Activated naive CD8-positive, alpha-beta T cell treated with anti-CD3 and anti-CD28 coated beads for 36 hours (primary cell): ENCODE data around the gene TSC22D2. TPM values are rescaled to one million over a fixed set of nuclear protein-coding genes. Genes with fewer than 3 reads are reported as not detected.

Experiments used
- DNase-seq: peaks from one replicate; pipeline ENCODE4 v3.0.0; 2021
- H3K27ac Mint-ChIP-seq: one replicate; pipeline ENCODE4 v1.8.0; 2022; ENCODE audit warnings: mild to moderate bottlenecking, moderate library complexity, mixed read lengths
- H3K27me3 Mint-ChIP-seq: one replicate; pipeline ENCODE4 v1.8.0; 2022; ENCODE audit warnings: mild to moderate bottlenecking, mixed read lengths
- H3K36me3 Mint-ChIP-seq: one replicate; pipeline ENCODE4 v1.8.0; 2021; ENCODE audit warnings: mild to moderate bottlenecking, mixed read lengths
- H3K4me1 Mint-ChIP-seq: one replicate; pipeline ENCODE4 v1.8.0; 2021; ENCODE audit warnings: mixed read lengths
- H3K4me3 Mint-ChIP-seq: one replicate; pipeline ENCODE4 v1.8.0; 2022; ENCODE audit warnings: mild to moderate bottlenecking, moderate library complexity, mixed read lengths
- H3K9me3 Mint-ChIP-seq: one replicate; pipeline ENCODE4 v1.8.0; 2022; ENCODE audit warnings: mixed read lengths
- total RNA-seq, 2 experiments: library from RNA; stranded (reverse); gene quantifications; one replicate each; pipeline ENCODE4 v1.2.3, GENCODE V29; 2021

Gene TSC22D2
- total RNA-seq: 10 to 100 TPM; 16.8 to 17.1 TPM

GRCh38 chr3:150408221-150409124 is at the start of gene TSC22D2:
Gene TSC22D2 (plus strand): TSS chr3:150408298. CDS start chr3:150409351, 1,053 bp downstream.
- H3K27ac Mint-ChIP-seq: peak within 1 kb of the TSS; percentile 99
- no peaks in the 10 kb centered on the region for H3K9me3 Mint-ChIP-seq
- DNase-seq: peak; percentile 95
- H3K27me3 Mint-ChIP-seq: no peaks in the 10 kb centered on the region
- H3K4me3 Mint-ChIP-seq: peak within 1 kb of the TSS; percentile 87
- H3K36me3 Mint-ChIP-seq: peaks cover 22% of the 10 kb centered on the region
- H3K4me1 Mint-ChIP-seq: peaks cover 20% of the 10 kb centered on the region

DNA sequence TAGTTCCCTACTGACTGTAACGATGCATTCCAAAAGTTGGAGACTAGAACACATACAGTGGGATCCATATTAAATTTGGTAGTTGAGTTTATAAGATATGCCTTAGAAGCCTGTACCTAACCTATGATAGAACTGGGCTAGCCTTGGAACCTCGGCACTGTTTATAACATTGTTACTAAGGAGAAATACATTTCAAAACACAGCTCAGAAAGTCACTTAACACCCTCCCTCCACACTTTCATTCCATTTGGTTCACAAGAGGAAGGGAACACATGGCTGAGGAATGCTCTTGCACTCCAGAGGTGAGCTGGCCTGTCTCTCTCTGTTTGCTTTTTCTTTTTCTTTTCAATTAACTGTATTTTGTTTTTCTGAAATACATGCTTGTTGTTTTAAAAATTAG is 48.7 kb upstream of the TSC22D2 start:
- DNase-seq: no peak
- H3K27me3 Mint-ChIP-seq: no peaks in the 10 kb centered on the region
- no peaks in the 10 kb centered on the region for H3K9me3 Mint-ChIP-seq
- no peaks in the 10 kb centered on the region for H3K36me3 Mint-ChIP-seq
- no peak overlapping the region for H3K27ac Mint-ChIP-seq
- peaks cover 3% of the 10 kb centered on the region for H3K4me1 Mint-ChIP-seq
- no peak overlapping the region for H3K4me3 Mint-ChIP-seq

DNA sequence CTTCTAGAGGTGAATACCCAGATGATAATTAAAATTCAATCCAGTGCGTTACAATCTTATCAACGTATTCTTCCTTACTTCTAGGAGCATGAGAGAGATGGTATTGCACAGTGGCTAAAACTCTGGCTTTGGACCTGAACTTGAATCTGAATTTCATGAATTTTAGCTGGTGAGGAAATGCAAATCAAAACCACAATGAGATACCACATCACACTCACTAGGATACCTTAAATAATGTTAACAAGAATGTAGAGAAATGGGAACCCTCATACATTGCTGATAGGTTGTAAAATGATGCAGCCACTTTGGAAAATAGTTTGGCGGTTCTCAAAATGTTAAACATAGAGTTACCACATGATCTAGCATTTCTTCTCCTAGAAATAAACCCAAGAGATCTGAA is 47.1 kb upstream of the TSC22D2 start:
- Mint-ChIP-seq H3K4me3 (no peak overlapping the region), H3K4me1 (peaks cover 3% of the 10 kb centered on the region), H3K9me3 (no peaks in the 10 kb centered on the region), H3K36me3 (no peaks in the 10 kb centered on the region), H3K27me3 (no peaks in the 10 kb centered on the region), H3K27ac (no peak overlapping the region)
- DNase-seq: no peak

DNA sequence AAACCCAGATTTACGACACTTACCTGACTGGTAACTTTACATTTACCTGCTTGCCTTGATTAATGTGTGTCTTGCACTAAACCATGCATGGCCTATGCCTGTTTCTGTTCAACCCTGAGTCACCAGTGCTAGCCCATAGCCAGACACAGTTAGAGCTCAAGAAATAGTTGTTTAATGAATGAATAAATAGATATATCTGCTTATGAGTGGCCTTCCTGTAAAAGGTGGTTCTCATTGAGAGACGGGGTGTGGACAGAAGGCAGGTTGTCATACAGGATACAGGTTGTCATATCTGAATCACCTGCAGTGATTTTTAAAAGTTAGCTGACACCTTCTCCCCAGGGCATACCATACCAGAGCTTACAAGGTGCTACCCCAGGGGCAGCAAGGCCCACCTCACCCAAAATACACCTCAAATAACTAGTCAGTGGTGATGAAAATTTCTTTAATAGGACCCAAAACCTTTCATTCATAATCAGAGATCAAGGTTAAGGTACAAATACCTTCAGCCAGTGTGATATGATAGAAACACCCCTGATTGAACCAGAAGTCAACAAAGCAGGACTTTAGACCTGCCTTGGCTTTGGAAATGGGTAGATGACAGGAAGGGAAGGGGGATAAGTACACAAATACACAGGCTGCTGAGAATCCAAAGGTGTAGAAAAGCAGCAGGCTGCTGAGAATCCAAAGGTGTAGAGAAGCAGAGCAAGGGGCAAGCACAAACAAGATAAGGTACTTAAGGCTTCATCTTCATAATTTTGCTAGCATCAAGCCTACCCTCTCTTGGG is 45.4 kb upstream of the TSC22D2 start:
- no peak for DNase-seq
- H3K27ac Mint-ChIP-seq: no peak overlapping the region
- no peaks in the 10 kb centered on the region for H3K9me3 Mint-ChIP-seq
- no peaks in the 10 kb centered on the region for H3K27me3 Mint-ChIP-seq
- peaks cover 3% of the 10 kb centered on the region for H3K4me1 Mint-ChIP-seq
- H3K4me3 Mint-ChIP-seq: no peak overlapping the region
- no peaks in the 10 kb centered on the region for H3K36me3 Mint-ChIP-seq

DNA sequence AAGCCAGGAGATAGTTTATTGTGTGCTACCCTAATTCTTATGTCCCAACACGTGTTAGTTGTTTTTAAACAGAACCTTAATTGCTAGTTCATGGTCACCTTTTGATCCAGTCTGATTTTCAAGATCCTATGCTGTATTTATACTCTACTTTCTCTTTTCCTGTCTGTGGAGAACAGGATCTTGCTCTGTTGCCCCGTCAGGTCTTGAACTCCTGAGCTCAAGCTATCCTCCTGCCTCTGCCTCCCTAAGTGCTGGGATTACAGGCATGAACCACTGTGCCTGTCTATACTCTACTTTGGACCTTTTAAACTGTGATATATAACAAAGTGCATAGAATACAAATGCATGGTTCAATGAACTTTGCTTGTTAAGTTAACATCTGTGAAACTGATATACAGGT is 44.7 kb upstream of the TSC22D2 start:
- no peak overlapping the region for H3K27ac Mint-ChIP-seq
- no peak overlapping the region for H3K4me3 Mint-ChIP-seq
- no peaks in the 10 kb centered on the region for H3K27me3 Mint-ChIP-seq
- peaks cover 3% of the 10 kb centered on the region for H3K4me1 Mint-ChIP-seq
- no peaks in the 10 kb centered on the region for H3K9me3 Mint-ChIP-seq
- H3K36me3 Mint-ChIP-seq: no peaks in the 10 kb centered on the region
- no peak for DNase-seq

DNA sequence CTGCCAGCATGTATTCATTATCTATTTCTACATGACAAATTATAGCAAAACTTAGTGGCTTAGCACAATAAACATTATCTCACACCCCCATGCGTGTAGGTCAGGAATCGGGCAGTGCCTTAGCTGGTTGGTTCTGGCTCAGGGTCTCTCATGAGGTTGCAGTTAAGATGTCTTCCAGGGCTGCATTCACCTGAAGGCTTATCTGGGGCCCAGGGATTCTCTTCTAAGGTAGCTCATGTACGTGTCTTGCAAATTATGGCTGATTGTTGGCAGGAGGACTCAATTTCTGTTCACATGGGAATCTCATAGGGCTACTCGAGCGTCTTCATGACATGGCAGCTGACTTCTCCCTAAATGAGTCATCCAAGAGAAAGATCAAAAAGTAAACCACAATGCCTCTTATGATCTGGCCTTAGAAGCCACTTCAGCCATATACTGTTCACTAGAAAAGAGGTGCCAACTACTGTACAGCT is 42.9 kb upstream of the TSC22D2 start:
- Mint-ChIP-seq H3K9me3 (no peaks in the 10 kb centered on the region), H3K27me3 (no peaks in the 10 kb centered on the region), H3K27ac (no peak overlapping the region), H3K4me3 (no peak overlapping the region), H3K36me3 (no peaks in the 10 kb centered on the region), H3K4me1 (peaks cover 3% of the 10 kb centered on the region)
- no peak for DNase-seq

DNA sequence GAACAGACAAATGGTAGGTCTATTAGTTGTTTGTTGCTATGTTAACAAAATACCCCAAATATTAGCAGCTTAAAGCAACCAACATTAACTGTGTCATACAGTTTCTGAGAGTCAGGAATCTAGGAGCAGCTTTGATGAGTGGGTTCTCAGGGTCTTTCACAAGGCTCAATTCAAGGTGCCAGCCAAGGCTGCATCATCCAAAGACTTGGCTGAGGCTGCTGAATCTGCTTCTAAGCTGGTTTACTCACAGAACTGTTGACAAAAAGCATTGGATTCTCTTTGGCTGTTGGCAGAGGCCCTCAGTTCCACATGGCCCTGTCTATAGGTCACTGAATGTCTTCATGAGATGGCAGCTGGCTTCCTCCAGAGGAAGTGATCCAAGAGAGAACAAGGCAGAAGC is 40.3 kb upstream of the TSC22D2 start:
- Mint-ChIP-seq H3K4me3 (no peak overlapping the region), H3K9me3 (no peaks in the 10 kb centered on the region), H3K4me1 (no peaks in the 10 kb centered on the region), H3K27ac (no peak overlapping the region), H3K27me3 (no peaks in the 10 kb centered on the region), H3K36me3 (no peaks in the 10 kb centered on the region)
- DNase-seq: no peak

- Mint-ChIP-seq H3K36me3 (peaks cover 1% of the 10 kb centered on the region), H3K4me3 (no peak overlapping the region), H3K27ac (no peak overlapping the region), H3K9me3 (no peaks in the 10 kb centered on the region), H3K4me1 (no peaks in the 10 kb centered on the region), H3K27me3 (no peaks in the 10 kb centered on the region)
- DNase-seq: no peak
Observed at GRCh38 chr3:150370122-150370602, 37.9 kb upstream of the TSC22D2 start.

GRCh38 chr3:150370999-150371398 is 37.1 kb upstream of the TSC22D2 start:
- no peak overlapping the region for H3K27ac Mint-ChIP-seq
- H3K27me3 Mint-ChIP-seq: no peaks in the 10 kb centered on the region
- H3K4me1 Mint-ChIP-seq: no peaks in the 10 kb centered on the region
- no peak for DNase-seq
- H3K9me3 Mint-ChIP-seq: no peaks in the 10 kb centered on the region
- H3K4me3 Mint-ChIP-seq: no peak overlapping the region
- peaks cover 1% of the 10 kb centered on the region for H3K36me3 Mint-ChIP-seq

DNA sequence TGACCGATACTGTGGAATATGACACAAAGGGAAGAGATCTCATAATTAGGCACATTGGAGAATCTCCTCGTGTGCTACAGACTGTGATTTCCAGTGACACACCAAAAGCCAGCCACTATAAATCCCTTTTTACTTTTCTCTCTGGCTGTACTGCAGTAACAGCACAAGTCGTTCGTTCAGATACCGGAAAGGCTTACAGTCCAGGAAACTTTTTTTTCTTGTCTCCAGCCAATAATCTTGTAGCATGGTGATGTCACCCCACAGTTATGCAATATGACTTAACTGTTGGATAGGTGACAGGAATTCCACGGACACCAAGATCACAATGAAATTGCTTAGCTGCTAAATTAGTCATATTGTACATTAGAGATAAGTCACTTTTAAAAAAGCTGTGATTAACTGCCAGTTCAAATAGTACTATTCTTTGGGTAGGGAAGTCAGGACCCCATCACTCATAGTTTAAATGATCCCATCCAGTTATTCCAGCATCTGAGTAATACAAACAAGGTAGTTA is 36.3 kb upstream of the TSC22D2 start:
- Mint-ChIP-seq H3K27ac (no peak overlapping the region), H3K27me3 (no peaks in the 10 kb centered on the region), H3K4me1 (no peaks in the 10 kb centered on the region), H3K4me3 (no peak overlapping the region), H3K36me3 (peaks cover 1% of the 10 kb centered on the region), H3K9me3 (no peaks in the 10 kb centered on the region)
- no peak for DNase-seq

GRCh38 chr3:150372320-150372719 is 35.8 kb upstream of the TSC22D2 start:
- Mint-ChIP-seq H3K36me3 (peaks cover 1% of the 10 kb centered on the region), H3K27ac (no peak overlapping the region), H3K4me1 (no peaks in the 10 kb centered on the region), H3K9me3 (no peaks in the 10 kb centered on the region), H3K27me3 (no peaks in the 10 kb centered on the region), H3K4me3 (no peak overlapping the region)
- DNase-seq: no peak

DNA sequence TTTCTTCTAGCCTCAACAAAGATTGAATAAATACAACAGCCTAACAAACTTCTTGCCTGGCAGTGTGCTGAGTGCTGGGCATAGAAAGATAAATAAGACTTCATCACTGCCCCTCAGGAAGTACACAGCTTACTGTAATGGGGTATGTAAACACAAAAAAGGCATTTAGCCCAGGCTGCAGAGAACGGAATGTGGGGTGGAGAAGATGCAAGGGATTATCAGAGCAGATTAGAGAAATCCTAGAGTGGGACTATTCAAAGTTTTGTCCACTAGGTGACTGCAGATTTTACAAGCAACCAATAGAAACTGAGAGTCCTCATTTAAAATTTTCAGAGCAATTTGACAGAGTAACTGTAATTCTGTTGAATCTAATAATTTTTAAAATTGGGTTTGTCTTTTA is 35.4 kb upstream of the TSC22D2 start:
- Mint-ChIP-seq H3K36me3 (peaks cover 1% of the 10 kb centered on the region), H3K27me3 (no peaks in the 10 kb centered on the region), H3K27ac (no peak overlapping the region), H3K4me3 (no peak overlapping the region), H3K9me3 (no peaks in the 10 kb centered on the region), H3K4me1 (peaks cover 2% of the 10 kb centered on the region)
- no peak for DNase-seq

GRCh38 chr3:150373234-150373875 is 34.7 kb upstream of the TSC22D2 start:
- Mint-ChIP-seq H3K27ac (no peak overlapping the region), H3K4me1 (peaks cover 5% of the 10 kb centered on the region), H3K27me3 (no peaks in the 10 kb centered on the region), H3K36me3 (peaks cover 1% of the 10 kb centered on the region), H3K9me3 (no peaks in the 10 kb centered on the region), H3K4me3 (peak overlapping the region; percentile 32)
- no peak for DNase-seq

DNA sequence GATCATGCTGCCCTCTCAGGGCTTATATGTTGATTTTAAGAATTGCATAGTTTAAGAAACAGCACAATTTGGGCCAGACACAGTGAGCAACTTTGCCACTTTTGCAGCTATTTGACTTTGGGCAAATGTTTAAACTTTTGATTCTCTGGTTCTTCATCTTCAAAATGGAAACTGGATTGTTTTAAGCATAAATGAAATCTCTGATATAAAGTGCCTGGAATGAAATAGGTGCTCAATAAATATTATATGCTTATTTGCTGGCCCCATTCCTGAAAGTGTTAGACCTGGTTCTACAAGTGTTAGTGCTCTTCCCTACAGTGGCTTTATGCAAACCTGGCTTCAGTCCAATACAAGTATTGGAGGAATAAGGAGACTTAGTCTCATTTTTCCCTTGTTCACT is 33.1 kb upstream of the TSC22D2 start:
- Mint-ChIP-seq H3K4me3 (no peak overlapping the region), H3K27me3 (no peaks in the 10 kb centered on the region), H3K9me3 (no peaks in the 10 kb centered on the region), H3K4me1 (peaks cover 5% of the 10 kb centered on the region), H3K36me3 (peaks cover 1% of the 10 kb centered on the region), H3K27ac (no peak overlapping the region)
- no peak for DNase-seq
